GM03348 (cell line): ENCODE results near the gene PFKFB1.
"Not testable (repeated sequence)": the region's sequence is repeated elsewhere in the genome, so short reads cannot be mapped to it uniquely, and the experiment has no call there.

Experiments
- DNase-seq: peaks from one replicate; pipeline ENCODE4 v3.0.0; 2012; ENCODE audit warnings: low spot score

Gene PFKFB1

GRCh38 chrX:54992911-54993622 is 921 bp downstream of the PFKFB1 start:
- no peak for DNase-seq

DNA sequence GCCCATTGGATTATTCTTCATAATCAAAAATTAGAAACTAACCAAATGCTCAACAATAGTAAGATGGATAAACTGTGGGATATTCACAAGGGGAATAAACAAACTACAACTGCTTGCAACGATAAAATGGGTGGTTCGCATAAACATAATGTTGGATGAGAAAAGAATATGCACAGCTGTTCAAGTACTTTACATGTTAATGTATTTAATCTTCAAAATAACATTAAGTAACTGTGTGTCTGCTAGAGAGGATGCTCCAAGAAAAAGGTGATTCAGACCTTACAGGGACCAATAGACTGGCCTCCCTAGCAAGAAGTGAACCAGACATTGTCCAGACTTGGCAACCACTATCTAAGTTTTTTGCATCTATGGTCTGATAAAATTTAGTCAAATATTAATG is 2.3 kb downstream of the PFKFB1 start:
- DNase-seq: no peak

DNA sequence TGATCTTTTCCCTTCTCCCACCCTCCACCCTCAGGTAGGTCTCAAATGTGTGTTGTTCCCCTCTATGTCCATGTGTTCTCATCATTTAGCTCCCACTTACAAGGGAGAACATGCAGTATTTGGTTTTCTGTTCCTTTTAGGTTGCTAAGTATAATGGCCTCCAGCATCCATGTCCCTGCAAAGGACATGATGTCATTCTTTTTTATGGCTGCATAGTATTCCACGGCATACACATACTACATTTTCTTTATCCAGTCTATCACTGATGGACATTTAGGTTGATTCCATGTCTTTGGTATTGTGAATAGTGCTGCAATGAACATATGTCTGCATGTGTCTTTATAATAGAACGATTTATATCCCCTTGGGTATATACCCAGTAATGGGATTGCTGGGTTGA is 10.7 kb downstream of the PFKFB1 start:
- DNase-seq: not testable (repeated sequence)

DNA sequence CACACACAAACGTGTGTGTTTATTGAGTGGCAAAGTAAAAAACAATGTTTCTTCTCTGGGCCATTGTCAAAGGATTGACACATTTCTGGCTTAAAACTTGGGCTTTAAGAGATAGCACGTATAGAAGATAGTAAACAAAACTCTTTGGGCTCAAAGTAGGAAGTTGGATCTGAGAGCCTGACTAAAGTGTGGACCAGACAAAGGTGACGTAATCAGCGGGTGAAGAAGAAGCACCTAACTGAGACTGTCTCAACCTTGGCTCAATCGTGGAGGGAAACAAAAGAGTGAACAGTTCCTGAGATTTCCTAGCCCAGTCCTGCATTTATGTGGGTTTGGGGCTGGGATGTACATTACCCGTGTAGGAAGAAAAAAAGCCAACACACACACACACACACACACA is 13.7 kb downstream of the PFKFB1 start:
- DNase-seq: no peak

- DNase-seq: no peak
These were observed 14.6 kb downstream of the PFKFB1 start for GRCh38 chrX:54979432-54979831.

DNA sequence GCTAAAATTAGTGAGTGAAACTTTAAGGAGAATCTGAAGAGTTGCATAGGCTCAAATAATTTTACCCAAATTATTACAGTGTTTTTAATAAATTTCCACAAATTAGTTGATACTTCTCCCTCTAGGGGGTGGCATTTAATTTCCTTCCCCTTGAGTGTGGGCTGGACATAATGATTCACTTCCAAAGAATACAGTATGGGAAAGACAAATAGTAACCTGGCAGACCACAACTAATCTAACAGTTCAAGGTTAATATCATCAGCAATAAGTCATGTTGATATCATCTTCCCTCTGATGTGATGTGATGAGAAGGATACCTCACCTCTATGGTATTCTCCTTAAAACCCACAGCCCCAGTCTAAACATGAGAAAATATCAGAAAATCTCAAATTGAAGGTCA is 15.5 kb downstream of the PFKFB1 start:
- DNase-seq: no peak

DNA sequence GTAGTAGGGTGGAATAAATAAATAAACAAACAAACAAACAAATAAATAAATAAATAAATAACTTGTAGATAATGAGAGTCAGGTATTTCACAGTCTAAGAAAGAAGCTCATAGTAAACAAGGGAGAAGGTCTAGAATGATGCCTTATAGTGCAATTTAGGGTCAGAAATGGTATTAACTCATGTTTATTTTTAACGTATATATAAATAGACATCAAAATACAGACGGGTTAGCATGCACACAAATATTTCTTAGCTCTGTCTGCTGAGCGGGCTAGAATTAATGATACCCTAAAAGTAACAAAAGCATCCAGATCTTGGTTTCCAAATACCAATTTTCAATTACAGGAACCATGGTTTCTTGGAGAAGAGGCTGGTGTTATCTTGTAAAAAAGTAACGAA is 16.6 kb downstream of the PFKFB1 start:
- DNase-seq: no peak

DNA sequence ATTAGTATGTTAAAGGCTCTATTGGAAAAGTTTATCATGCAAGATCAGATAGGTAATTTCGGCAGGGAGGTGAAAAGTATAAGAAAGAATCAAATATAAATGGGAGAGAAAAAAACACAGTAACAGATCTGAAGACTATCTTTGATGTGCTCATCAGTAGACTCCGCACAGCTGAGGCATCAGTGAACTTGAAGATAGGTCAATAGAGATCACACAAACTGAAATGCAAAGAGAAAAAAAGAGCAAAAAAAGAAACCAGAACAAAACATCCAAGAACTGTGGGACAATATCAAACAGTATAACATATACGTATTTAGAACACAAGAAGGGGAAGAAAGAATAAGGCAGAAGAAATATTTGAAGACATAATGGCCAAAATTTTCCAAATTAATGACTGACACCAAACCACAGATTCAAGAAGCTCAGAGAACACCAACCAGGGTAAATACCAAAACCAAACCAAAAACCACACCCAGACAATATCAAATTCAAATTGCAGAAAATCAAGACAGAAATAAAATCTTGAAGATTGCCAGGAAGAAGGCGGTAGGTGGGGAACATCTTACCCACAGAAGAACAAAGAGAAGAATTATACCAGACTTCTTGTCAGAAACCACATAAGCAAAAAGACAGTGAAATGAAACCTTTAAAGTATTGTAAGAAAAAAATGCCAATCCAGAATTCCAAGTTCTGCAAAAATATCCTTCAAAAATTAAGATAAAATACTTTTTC is 29.1 kb downstream of the PFKFB1 start:
- no peak for DNase-seq

DNA sequence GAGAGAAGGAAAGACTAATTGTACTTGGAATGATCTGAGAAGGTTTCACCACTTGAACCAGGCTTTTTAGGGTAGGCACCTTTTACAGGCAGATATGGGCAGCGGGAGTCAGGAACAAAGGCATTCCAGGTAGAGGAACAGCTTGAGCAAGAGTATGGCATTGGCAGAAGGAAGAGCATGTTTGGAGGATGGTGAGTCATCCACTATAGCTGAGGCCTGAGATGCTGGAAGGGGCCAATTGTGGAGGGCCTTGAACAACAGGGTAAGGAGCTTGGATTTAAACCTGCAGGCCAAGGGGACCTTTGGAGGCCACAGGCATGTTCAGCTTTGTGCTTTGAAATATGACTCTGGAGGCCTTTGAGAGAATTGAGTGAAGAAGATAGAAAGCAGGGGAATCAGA is 32.2 kb downstream of the PFKFB1 start:
- no peak for DNase-seq

DNA sequence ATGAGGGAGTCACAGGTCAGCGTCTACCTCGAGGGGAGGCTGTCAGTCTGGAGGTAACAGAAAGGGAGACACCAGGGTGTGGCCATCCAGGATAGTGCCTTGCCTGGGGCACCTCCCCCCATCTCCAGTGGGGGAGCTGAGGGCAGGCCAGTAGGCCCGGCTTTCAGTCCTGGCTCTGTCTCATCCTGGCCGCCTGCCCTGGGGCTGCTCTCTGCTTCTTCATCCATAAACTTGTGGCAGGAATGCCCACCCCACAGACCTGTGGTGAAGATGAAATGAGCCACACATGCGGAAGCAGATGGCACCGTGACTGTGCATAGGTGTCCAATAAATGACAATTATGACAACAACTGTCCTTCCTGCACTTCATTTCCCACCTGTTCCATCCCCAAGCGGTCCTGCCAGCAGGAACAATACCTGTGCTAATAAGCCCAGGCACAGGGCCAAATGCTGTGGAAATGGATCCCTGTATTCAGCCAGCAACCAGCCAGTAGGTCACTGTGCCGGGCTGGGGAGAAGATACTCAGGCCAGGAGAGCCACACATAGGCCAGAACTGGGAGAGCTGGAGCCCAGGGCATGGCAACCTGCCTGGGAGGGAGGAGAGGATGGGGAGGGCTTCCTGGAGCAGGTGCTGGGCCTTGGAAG is 43.1 kb downstream of the PFKFB1 start:
- DNase-seq: no peak

- DNase-seq: no peak
These were observed 48.8 kb downstream of the PFKFB1 start for GRCh38 chrX:54945224-54945623.

DNA sequence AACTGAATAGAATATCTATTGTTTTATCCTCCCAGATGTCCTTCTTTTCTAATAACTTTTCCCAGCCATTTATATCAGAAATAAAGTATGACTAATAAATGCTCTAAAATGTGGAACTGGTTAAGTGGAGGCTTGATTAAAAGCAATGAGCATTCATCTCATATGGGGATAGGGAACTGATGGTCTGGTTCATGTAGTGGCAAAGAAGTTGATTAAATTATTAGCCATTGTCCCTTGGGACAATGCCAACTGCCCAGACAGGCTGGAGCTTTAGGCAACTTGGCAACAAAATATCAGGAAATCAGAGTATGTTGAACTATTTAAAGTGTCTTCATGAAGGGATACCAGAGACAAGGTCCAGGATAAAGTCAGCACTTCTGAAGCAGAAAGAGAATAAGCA is 49.2 kb downstream of the PFKFB1 start:
- DNase-seq: no peak

- DNase-seq: no peak
These were observed 56.6 kb downstream of the PFKFB1 start for GRCh38 chrX:54937416-54937815.

DNA sequence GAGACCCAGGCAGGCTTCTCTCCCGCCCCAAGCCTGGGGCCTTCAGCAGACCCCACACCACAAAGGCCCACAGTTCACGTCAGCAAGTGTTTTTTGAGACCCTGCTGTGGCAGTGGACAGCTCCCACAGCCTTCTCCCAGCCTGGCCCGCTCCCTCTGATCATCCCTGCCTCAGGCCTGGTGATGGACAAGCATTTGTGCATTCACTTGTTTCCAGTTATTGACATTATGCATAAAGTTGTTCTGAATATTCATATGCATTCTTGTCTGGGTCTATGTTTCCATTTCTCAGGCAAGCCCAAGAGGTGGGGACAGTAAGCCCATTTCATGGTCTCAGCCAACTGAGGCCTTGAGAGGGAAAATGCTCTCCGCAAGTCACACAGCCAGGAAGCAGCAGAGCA is 58.7 kb downstream of the PFKFB1 start:
- DNase-seq: no peak

GRCh38 chrX:54934890-54935289 is 59.1 kb downstream of the PFKFB1 start:
- no peak for DNase-seq

- DNase-seq: no peak
These were observed 59.9 kb downstream of the PFKFB1 start for GRCh38 chrX:54934058-54934457.

GRCh38 chrX:54933150-54933826 is 60.7 kb downstream of the PFKFB1 start:
- DNase-seq: no peak

- no peak for DNase-seq
These were observed 62.9 kb downstream of the PFKFB1 start for GRCh38 chrX:54931107-54931506.

GRCh38 chrX:54930291-54931049 is 63.5 kb downstream of the PFKFB1 start:
- no peak for DNase-seq

- DNase-seq: no peak
These were observed 65.1 kb downstream of the PFKFB1 start for GRCh38 chrX:54928876-54929275.

- DNase-seq: no peak
These were observed 67.0 kb downstream of the PFKFB1 start for GRCh38 chrX:54926978-54927377.

GRCh38 chrX:54923376-54923775 is 70.6 kb downstream of the PFKFB1 start:
- no peak for DNase-seq
